GM19023 (cell line): ENCODE measurements around the gene BLM.
"Not testable (repeated sequence)": the region's sequence is repeated elsewhere in the genome, so short reads cannot be mapped to it uniquely, and the experiment has no call there.

Source experiments
- ATAC-seq: cut with Tn5 transposase; IDR thresholded peaks from one replicate; pipeline ENCODE4 v1.9.1; 2021; ENCODE audit warnings: mild to moderate bottlenecking, moderate library complexity; ENCODE audit not compliant: unreplicated experiment

Gene BLM

GRCh38 chr15:90730290-90730689 is 13.1 kb downstream of the BLM start:
- ATAC-seq = no peak

GRCh38 chr15:90735923-90736322 is 18.8 kb downstream of the BLM start:
- no peak for ATAC-seq

GRCh38 chr15:90740545-90740944 is 23.4 kb downstream of the BLM start:
- not testable (repeated sequence) for ATAC-seq

- no peak for ATAC-seq
Observed at GRCh38 chr15:90742087-90742486, 24.9 kb downstream of the BLM start.

GRCh38 chr15:90743407-90743806 is 26.3 kb downstream of the BLM start:
- no peak for ATAC-seq

GRCh38 chr15:90744759-90745402 is 27.7 kb downstream of the BLM start:
- no peak for ATAC-seq

GRCh38 chr15:90749754-90750153 is 32.6 kb downstream of the BLM start:
- peak; percentile 57 for ATAC-seq

- ATAC-seq = no peak
Observed at GRCh38 chr15:90750186-90750585, 33.0 kb downstream of the BLM start.

- ATAC-seq = no peak
Observed at GRCh38 chr15:90751300-90751825, 34.2 kb downstream of the BLM start.

- no peak for ATAC-seq
Observed at GRCh38 chr15:90756916-90757315, 39.8 kb downstream of the BLM start.

GRCh38 chr15:90757461-90757860 is 40.3 kb downstream of the BLM start:
- no peak for ATAC-seq

- no peak for ATAC-seq
Observed at GRCh38 chr15:90760661-90761232, 43.6 kb downstream of the BLM start.

GRCh38 chr15:90761629-90762028 is 44.5 kb downstream of the BLM start:
- ATAC-seq = no peak

GRCh38 chr15:90762109-90762508 is 45.0 kb downstream of the BLM start:
- no peak for ATAC-seq

- ATAC-seq = no peak
Observed at GRCh38 chr15:90763366-90764099, 46.4 kb downstream of the BLM start.

- ATAC-seq = no peak
Observed at GRCh38 chr15:90765531-90765930, 48.4 kb downstream of the BLM start.

- ATAC-seq = no peak
Observed at GRCh38 chr15:90765966-90766365, 48.8 kb downstream of the BLM start.

GRCh38 chr15:90769375-90769774 is 52.2 kb downstream of the BLM start:
- ATAC-seq = no peak

GRCh38 chr15:90773485-90773884 is 56.3 kb downstream of the BLM start:
- ATAC-seq = no peak

GRCh38 chr15:90774731-90775514 is 57.8 kb downstream of the BLM start:
- ATAC-seq = no peak

- ATAC-seq = no peak
Observed at GRCh38 chr15:90780916-90781315, 63.8 kb downstream of the BLM start.
